Loucy (cell line): Measurements from ENCODE around the gene TRPM5.

Source experiments
- EZH2phosphoT487 ChIP-seq: fragments of 200-600 bp; IDR thresholded peaks from 2 replicates; pipeline ENCODE4 v1.6.1; 2018; ENCODE audit warnings: antibody characterized with exemption, mild to moderate bottlenecking, moderate library complexity, borderline replicate concordance
- TF ChIP-seq, protein P1 (sequence below): fragments of 200-600 bp; sonication (generic); conservative IDR thresholded peaks from 2 replicates; pipeline ENCODE4 v1.5.1; 2014; ENCODE audit warnings: mild to moderate bottlenecking, antibody characterized with exemption, low read length

GRCh38 chr11:2394818-2395105 lies 49.6 kb downstream of the TRPM5 start:
- TF ChIP-seq, protein P1, sequence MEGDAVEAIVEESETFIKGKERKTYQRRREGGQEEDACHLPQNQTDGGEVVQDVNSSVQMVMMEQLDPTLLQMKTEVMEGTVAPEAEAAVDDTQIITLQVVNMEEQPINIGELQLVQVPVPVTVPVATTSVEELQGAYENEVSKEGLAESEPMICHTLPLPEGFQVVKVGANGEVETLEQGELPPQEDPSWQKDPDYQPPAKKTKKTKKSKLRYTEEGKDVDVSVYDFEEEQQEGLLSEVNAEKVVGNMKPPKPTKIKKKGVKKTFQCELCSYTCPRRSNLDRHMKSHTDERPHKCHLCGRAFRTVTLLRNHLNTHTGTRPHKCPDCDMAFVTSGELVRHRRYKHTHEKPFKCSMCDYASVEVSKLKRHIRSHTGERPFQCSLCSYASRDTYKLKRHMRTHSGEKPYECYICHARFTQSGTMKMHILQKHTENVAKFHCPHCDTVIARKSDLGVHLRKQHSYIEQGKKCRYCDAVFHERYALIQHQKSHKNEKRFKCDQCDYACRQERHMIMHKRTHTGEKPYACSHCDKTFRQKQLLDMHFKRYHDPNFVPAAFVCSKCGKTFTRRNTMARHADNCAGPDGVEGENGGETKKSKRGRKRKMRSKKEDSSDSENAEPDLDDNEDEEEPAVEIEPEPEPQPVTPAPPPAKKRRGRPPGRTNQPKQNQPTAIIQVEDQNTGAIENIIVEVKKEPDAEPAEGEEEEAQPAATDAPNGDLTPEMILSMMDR: no peak
- no peak for TF ChIP-seq EZH2phosphoT487
